Cardiac muscle cell (in vitro differentiated cells and primary cell): Measurements from ENCODE around the gene SPATA7. TPM values are rescaled to one million over a fixed set of nuclear protein-coding genes. Genes with fewer than 3 reads are reported as not detected.

Experiments used
- DNase-seq, 2 donors: peaks; one replicate each; pipeline versions ENCODE4 v3.0.0 to v3.0.0-alpha.2; 2010 to 2017; ENCODE audit warnings: low read depth in 1 of 2, low spot score in 1 of 2
- H3K27ac ChIP-seq: fragments of 200-600 bp; sonication (generic); 2 replicates; pipeline ENCODE4 v1.5.1; 2016
- H3K27me3 ChIP-seq: fragments of 200-600 bp; sonication (generic); 2 replicates; pipeline ENCODE4 v1.6.0; 2016; ENCODE audit warnings: control low read depth
- H3K36me3 ChIP-seq: fragments of 200-600 bp; sonication (generic); 2 replicates; pipeline ENCODE4 v1.5.1; 2016; ENCODE audit warnings: control low read depth
- H3K4me1 ChIP-seq: fragments of 200-600 bp; sonication (generic); 2 replicates; pipeline ENCODE4 v1.8.1; 2017; ENCODE audit warnings: low read depth, mild to moderate bottlenecking, mixed run types
- H3K4me3 ChIP-seq: fragments of 200-600 bp; sonication (generic); 2 replicates; pipeline ENCODE4 v1.5.1; 2016; ENCODE audit warnings: mild to moderate bottlenecking
- H3K9me3 ChIP-seq: fragments of 200-600 bp; sonication (generic); 2 replicates; pipeline ENCODE4 v1.5.1; 2017; ENCODE audit warnings: low read depth, mild to moderate bottlenecking, control low read depth
- polyA plus RNA-seq: library from polyadenylated mRNA; unstranded; fragments of >200 nt; fragmentation: Nextera tagmentation; extraction: Ambion mirVana; gene quantifications from 2 replicates; pipeline ENCODE4 v1.2.1, GENCODE V29; 2016
- total RNA-seq: library from RNA; depleted of rRNA; stranded (reverse); fragments of >200 nt; gene quantifications from 2 replicates; pipeline ENCODE4 v1.2.3, GENCODE V29; 2016
- TF ChIP-seq, protein P1 (sequence below): IDR thresholded peaks from 2 replicates; pipeline ENCODE4 v1.5.1; 2012; ENCODE audit warnings: low read depth, mild to moderate bottlenecking, low read length

SPATA7 gene
- total and polyA plus RNA-seq, 2 experiments from 2014 or later: 19.1 to 38.5 TPM

- peaks cover 20% of the 10 kb centered on the region for H3K4me1 ChIP-seq
- no peak overlapping the region for H3K4me3 ChIP-seq
- H3K27me3 ChIP-seq: no peaks in the 10 kb centered on the region
- peak in 1 of 2 donors; percentile 68 for DNase-seq
- TF ChIP-seq, protein P1, sequence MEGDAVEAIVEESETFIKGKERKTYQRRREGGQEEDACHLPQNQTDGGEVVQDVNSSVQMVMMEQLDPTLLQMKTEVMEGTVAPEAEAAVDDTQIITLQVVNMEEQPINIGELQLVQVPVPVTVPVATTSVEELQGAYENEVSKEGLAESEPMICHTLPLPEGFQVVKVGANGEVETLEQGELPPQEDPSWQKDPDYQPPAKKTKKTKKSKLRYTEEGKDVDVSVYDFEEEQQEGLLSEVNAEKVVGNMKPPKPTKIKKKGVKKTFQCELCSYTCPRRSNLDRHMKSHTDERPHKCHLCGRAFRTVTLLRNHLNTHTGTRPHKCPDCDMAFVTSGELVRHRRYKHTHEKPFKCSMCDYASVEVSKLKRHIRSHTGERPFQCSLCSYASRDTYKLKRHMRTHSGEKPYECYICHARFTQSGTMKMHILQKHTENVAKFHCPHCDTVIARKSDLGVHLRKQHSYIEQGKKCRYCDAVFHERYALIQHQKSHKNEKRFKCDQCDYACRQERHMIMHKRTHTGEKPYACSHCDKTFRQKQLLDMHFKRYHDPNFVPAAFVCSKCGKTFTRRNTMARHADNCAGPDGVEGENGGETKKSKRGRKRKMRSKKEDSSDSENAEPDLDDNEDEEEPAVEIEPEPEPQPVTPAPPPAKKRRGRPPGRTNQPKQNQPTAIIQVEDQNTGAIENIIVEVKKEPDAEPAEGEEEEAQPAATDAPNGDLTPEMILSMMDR: no peak
- peak overlapping the region; percentile 71 for H3K27ac ChIP-seq
- no peaks in the 10 kb centered on the region for H3K9me3 ChIP-seq
- peaks cover 15% of the 10 kb centered on the region for H3K36me3 ChIP-seq
These were observed 96.3 kb downstream of the SPATA7 start for GRCh38 chr14:88481794-88482193.

DNA sequence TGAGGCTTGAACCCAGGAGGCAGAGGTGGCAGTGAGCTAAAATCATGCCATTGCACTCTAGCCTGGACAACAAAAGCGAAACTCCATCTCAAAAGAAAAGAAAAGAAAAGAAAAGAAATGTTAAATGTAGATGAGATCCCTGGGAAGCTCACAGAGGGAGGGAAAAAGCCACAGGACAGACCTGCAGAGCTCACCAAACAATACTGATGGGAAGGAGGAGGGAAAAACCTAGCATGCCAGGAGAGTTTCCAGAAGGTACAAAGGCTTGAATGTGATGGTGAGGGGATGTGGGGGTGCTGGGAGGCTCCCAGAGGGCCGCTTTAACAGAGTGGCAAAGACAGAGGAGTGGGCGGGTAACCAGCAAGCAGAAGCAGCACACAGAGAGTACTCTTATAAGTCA, 97.1 kb downstream of the SPATA7 start:
- no peak for DNase-seq
- TF ChIP-seq, protein P1: no peak
- Histone ChIP-seq H3K4me1 (peaks cover 20% of the 10 kb centered on the region), H3K27ac (peak overlapping the region; percentile 71), H3K36me3 (peaks cover 13% of the 10 kb centered on the region), H3K27me3 (no peaks in the 10 kb centered on the region), H3K9me3 (no peaks in the 10 kb centered on the region), H3K4me3 (no peak overlapping the region)

Other genes with a start within 250 kb of the SPATA7 start
- gene KCNK10, start 62.4 kb upstream of the SPATA7 start, total RNA-seq: not detected in 2 replicates
- gene KCNK10, start 62.4 kb upstream of the SPATA7 start, polyA plus RNA-seq: not detected in 2 replicates
- 14.7 and 16.7 TPM in 2 replicates for gene PTPN21, start 169.3 kb downstream of the SPATA7 start, total RNA-seq
- gene PTPN21, start 169.3 kb downstream of the SPATA7 start, polyA plus RNA-seq: 12.0 and 12.2 TPM in 2 replicates
- gene ZC3H14, start 177.4 kb downstream of the SPATA7 start, total RNA-seq: 76.1 and 87.4 TPM in 2 replicates
- gene ZC3H14, start 177.4 kb downstream of the SPATA7 start, polyA plus RNA-seq: 71.3 and 75.0 TPM in 2 replicates